Measurements from ENCODE around the gene PLB1.

The PLB1 gene

GRCh38 chr2:28558158-28558820, 62.4 kb downstream of the PLB1 start:
- DNase-seq (ENCODE audit: low spot score) (no peak), FAIRE-seq (peak; percentile 23)

- DNase-seq (ENCODE audit: low spot score) (no peak), FAIRE-seq (no peak)
Observed at GRCh38 chr2:28558918-28559317, 63.1 kb downstream of the PLB1 start.

- DNase-seq (ENCODE audit: low spot score) (no peak), FAIRE-seq (no peak)
Observed at GRCh38 chr2:28563869-28564268, 68.0 kb downstream of the PLB1 start.

GRCh38 chr2:28564346-28564745, 68.5 kb downstream of the PLB1 start:
- DNase-seq (ENCODE audit: low spot score) = no peak
- FAIRE-seq = no peak

- FAIRE-seq (no peak), DNase-seq (ENCODE audit: low spot score) (no peak)
Observed at GRCh38 chr2:28565033-28565432, 69.2 kb downstream of the PLB1 start.

- DNase-seq (ENCODE audit: low spot score) (no peak), FAIRE-seq (no peak)
Observed at GRCh38 chr2:28565720-28566295, 69.9 kb downstream of the PLB1 start.

- peak; percentile 56 for FAIRE-seq
Observed at GRCh38 chr2:28566521-28567041, 70.7 kb downstream of the PLB1 start.

GRCh38 chr2:28567061-28567471, 71.2 kb downstream of the PLB1 start:
- peak; percentile 50 for DNase-seq (ENCODE audit: low spot score)
- no peak for FAIRE-seq

More at GRCh38 chr2:28566521-28567041, 70.7 kb downstream of the PLB1 start:
- DNase-seq (ENCODE audit: low spot score) = peak; percentile 98

- no peak for DNase-seq (ENCODE audit: low spot score)
- FAIRE-seq = peak; percentile 23
Observed at GRCh38 chr2:28568036-28568435, 72.2 kb downstream of the PLB1 start.

- DNase-seq (ENCODE audit: low spot score) = no peak
- FAIRE-seq = no peak
Observed at GRCh38 chr2:28568533-28568932, 72.7 kb downstream of the PLB1 start.

- FAIRE-seq (no peak), DNase-seq (ENCODE audit: low spot score) (no peak)
Observed at GRCh38 chr2:28570431-28570830, 74.6 kb downstream of the PLB1 start.

- no peak for DNase-seq (ENCODE audit: low spot score)
- no peak for FAIRE-seq
Observed at GRCh38 chr2:28576714-28577113, 80.9 kb downstream of the PLB1 start.

GRCh38 chr2:28577791-28578680, 82.2 kb downstream of the PLB1 start:
- no peak for FAIRE-seq
- no peak for DNase-seq (ENCODE audit: low spot score)

GRCh38 chr2:28578774-28579173, 82.9 kb downstream of the PLB1 start:
- no peak for DNase-seq (ENCODE audit: low spot score)
- no peak for FAIRE-seq

GRCh38 chr2:28579606-28580005, 83.7 kb downstream of the PLB1 start:
- DNase-seq (ENCODE audit: low spot score) (no peak), FAIRE-seq (no peak)

GRCh38 chr2:28580078-28580477, 84.2 kb downstream of the PLB1 start:
- no peak for DNase-seq (ENCODE audit: low spot score)
- no peak for FAIRE-seq

- no peak for FAIRE-seq
- no peak for DNase-seq (ENCODE audit: low spot score)
Observed at GRCh38 chr2:28581312-28581711, 85.5 kb downstream of the PLB1 start.

- no peak for DNase-seq (ENCODE audit: low spot score)
- FAIRE-seq = no peak
Observed at GRCh38 chr2:28582152-28582551, 86.3 kb downstream of the PLB1 start.

- FAIRE-seq (no peak), DNase-seq (ENCODE audit: low spot score) (no peak)
Observed at GRCh38 chr2:28582595-28582994, 86.7 kb downstream of the PLB1 start.

GRCh38 chr2:28583899-28584553, 88.2 kb downstream of the PLB1 start:
- peak; percentile 99 for FAIRE-seq
- peak; percentile 96 for DNase-seq (ENCODE audit: low spot score)

GRCh38 chr2:28586867-28587266, 91.0 kb downstream of the PLB1 start:
- no peak for FAIRE-seq
- DNase-seq (ENCODE audit: low spot score) = no peak

Data from urothelium cell line (cell line).